HCT116 (cell line): Measurements from ENCODE around the gene SPINK14. TPM values are rescaled to one million over a fixed set of nuclear protein-coding genes. Genes with fewer than 3 reads are reported as not detected.

Source experiments
- total RNA-seq: library from RNA; stranded (reverse); gene quantifications from one replicate; pipeline ENCODE4 v1.2.1, GENCODE V29; 2021; ENCODE audit not compliant: unreplicated experiment

Gene SPINK14
- total RNA-seq, 1 experiment from 2014 or later: not detected

Other genes starting within 250 kb of the SPINK14 start
- not detected for gene SPINK5, start 104.6 kb upstream of the SPINK14 start, total RNA-seq
- not detected for gene SPINK6, start 34.5 kb downstream of the SPINK14 start, total RNA-seq
- gene MARCOL, start 70.0 kb downstream of the SPINK14 start, total RNA-seq: not detected
- not detected for gene SPINK13, start 100.2 kb downstream of the SPINK14 start, total RNA-seq
- not detected for gene SPINK7, start 143.9 kb downstream of the SPINK14 start, total RNA-seq
- gene SPINK9, start 167.0 kb downstream of the SPINK14 start, total RNA-seq: not detected
- 36.3 TPM for gene FBXO38, start 215.4 kb downstream of the SPINK14 start, total RNA-seq